ENCODE results near the gene CMIP.
"Not testable (repeated sequence)": the region's sequence is repeated elsewhere in the genome, so short reads cannot be mapped to it uniquely, and the experiment has no call there.

The CMIP gene

DNA sequence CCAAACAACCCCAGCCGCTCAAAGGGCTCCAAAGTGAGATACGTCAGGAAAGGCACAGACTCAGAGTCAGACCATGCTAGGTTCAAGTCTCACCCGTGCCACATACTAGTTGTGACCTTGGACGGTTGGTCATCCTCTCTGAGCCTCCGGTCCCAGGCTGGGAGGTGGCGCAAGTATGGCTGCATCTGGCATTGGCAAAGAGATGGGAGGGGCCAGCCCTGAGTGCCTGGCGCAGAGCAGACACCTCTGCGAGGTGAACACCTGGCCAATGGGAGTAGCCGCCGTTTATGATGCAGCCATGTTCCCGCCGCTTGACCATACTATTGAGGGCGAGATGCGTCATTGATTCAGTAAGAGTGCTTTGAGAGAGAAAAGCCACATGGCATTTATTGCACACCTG, 236.7 kb downstream of the CMIP start:
- no peak for DNase-seq (ENCODE audit: low read depth in 2 of 2)

DNA sequence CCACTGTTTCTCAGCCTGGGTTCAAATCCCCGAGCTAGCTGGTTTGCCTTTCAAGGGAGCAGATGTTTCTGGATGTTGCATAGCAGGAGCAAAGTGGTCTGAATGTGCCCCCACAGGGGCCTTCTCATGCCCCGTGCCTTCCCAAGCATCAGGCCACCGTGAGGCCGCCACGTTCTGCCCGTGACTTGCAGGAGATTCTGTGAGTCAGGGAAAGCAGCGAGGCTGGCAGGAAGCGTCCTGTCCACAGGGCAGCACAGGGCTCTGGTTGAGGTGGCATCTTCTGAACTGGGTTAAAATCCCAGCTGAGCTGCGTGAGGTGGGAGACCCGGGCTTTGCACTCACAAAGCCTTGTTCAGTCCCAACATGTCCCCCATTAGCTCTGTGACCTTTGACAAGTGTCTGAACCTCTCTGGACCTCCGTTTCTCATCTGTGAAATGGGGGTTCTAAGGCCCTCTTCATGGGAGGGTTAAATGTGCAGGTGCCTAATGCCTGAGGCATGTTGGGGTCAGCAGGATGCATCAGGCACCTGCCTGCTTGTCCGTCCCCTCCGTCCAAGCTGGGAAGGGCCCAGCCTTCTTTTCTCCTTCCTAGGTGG, 239.7 kb downstream of the CMIP start:
- DNase-seq (ENCODE audit: low read depth in 2 of 2): no peak

DNA sequence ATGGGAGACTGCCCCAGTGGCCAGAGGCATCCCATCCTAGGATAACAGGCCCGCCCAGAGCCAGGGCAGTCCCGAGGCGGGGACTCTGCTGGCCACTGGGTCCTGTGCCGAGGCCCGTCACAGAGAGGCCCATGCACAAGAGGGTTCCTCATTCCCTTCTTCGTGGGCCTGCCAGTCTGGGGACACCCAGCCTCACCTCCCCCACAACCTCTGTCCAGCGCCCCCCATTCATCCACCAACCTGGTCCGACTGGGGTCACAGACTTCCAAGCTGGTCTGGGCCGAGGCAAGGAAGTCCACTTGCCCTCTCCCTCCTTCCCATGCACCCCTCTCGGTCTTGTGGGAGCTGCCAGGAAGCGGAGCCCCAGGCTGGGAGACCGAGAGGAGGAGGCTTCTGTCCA, 240.3 kb downstream of the CMIP start:
- no peak for DNase-seq (ENCODE audit: low read depth in 2 of 2)

DNA sequence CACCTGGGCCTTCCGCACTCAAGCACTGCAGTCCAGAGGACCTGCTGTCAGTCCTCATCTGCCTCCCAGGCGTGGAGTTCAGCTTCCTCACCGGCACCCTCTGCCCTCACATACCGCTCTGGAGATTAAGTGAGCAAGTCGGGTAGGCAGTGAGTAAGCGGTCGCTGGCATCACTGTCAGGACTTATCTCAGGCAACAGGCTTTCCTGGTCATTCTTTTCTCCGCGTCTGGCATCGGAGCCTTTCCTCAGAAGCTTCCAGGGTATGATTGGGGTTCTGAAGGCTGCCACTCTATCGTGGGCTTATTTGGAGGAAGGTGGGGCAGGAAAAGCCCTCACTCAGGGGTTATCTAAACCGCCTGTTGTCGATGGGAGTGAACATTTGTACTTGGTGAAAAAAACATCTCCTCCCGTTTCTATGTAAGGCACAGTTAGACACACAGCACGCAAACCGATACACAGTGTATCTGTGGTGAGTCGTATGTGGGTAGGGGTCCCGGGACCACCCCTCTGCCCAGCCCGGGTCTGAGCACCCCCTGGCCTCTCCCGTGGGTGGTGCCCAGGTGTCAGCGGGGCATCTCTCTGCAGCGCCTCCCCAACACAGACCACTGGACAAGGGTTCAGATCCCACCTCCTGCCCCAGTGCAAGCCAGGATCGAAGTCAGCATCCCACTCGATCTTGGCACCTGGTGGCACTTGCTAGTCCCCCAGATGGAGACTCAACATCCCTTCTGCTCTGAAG, 242.0 kb downstream of the CMIP start:
- no peak for DNase-seq (ENCODE audit: low read depth in 2 of 2)

- no peak for DNase-seq (ENCODE audit: low read depth in 2 of 2)
Observed at GRCh38 chr16:81687131-81687456, 242.5 kb downstream of the CMIP start.

DNA sequence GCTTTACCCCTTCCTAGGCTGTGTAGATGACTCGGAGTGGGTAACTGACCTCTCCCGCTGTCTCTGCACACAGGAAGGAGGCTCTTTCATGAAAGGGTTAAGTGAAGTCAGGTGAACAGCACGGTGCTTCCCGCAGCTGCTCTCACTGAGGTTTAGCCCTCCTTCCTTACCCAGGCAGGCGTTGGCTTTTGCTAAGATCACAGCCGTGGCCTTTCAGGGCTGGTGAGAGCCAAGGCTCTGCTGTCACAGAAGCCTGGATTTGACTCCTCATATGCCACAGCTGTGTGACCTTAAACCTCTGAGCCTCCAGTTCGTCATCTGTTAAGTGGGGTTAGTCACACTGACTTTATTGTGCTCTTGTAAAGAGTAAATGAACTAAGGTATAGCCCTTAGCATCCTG, 243.6 kb downstream of the CMIP start:
- DNase-seq (ENCODE audit: low read depth in 2 of 2): no peak

DNA sequence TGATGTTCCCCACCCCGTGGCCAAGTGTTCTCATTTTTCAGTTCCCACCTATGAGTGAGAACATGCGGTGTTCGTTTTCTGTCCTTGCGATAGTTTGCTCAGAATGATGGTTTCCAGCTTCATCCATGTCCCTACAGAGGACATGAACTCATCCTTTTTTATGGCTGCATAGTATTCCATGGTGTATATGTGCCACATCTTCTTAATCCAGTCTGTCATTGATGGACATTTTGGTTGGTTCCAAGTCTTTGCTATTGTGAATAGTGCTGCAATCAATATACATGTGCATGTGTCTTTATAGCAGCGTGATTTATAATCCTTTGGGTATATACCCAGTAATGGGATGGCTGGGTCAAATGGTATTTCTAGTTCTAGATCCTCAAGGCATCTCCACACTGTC, 244.2 kb downstream of the CMIP start:
- DNase-seq (ENCODE audit: low read depth in 2 of 2): not testable (repeated sequence)

DNA sequence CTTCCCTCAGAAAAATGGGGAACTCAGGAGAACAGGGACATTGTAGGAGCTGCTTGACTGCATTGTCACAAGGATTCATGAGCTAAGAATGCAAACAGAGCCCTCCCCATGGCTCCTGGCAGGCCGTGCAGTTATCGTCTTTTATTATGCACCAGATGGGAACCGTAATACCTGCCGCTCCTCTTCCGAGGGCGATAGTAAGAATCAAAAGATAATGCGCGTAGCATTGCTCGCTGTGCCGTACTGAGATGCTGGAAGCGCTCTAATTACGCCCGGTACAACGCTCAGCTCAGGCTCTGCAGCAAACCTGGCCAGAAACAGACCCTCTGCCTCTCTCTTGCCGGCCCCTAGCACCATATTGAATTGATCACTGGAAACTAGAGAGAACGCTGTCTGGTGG, 247.4 kb downstream of the CMIP start:
- DNase-seq (ENCODE audit: low read depth in 2 of 2): no peak

GRCh38 chr16:81692571-81692970, 248.0 kb downstream of the CMIP start:
- no peak for DNase-seq (ENCODE audit: low read depth in 2 of 2)

DNA sequence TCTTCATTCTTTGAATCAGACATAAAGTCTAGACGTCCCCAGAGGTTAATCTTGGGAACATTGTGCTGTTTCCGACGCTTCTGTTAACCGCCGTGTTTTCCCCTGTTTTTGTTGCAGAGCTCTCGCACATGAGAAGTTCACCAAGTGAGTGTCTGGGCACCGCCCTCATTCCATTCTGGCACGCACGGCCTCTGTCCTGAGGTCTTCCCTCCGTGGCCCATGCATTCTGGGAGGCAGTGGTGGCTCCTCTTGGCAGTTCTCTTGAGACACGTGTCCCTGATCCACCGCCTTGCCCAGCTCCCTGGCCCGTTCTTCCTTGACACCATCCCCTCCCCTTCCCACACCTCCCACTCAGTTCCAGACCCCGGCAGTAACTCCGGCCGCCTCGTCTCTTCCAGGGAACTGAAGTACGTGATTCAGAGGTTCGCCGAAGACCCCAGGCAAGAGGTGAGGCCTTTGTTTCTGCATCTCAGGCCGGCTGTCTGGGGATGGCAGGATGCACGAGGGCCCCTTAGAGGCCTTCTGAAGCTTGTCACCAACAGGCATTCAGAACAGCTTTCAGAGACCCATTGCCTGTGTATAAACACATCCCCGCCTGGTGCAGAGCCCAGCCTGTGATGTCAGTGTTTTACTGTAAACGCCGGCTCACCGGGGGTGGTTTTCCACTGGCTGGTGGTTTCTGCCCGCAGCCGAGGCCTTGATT, 248.6 kb downstream of the CMIP start:
- no peak for DNase-seq (ENCODE audit: low read depth in 2 of 2)

DNA sequence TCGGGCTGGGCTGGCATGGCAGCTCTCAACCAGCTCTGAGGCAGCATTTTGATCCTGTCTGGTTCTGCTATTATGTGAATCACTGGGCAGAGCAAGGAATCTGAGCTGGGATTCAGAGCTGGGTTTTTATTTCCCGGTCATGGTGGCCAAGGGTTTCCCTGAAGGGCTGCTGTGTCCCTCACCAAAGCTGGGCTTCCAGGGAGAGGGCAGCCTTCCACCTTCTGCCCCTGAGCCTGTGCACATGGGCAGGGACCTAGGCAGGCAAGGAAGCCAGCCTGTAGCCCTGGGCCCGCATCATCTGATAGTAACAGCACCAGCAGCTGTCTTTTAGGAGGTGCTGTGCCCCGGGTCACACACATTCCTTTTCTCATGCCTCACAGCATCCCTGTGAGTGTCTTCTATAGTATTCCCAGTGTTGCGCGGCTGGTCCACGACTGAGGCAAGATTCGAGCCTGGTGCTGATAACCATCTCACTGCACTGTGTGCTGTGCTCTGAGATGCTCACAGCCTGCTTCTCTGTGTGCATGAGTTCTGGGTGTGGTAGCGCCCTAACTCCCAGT, 249.2 kb downstream of the CMIP start:
- no peak for DNase-seq (ENCODE audit: low read depth in 2 of 2)

- DNase-seq (ENCODE audit: low read depth in 2 of 2): no peak
Observed at GRCh38 chr16:81694494-81695280, 250.1 kb downstream of the CMIP start.

GRCh38 chr16:81695321-81696165, 250.9 kb downstream of the CMIP start:
- DNase-seq (ENCODE audit: low read depth in 2 of 2): no peak

DNA sequence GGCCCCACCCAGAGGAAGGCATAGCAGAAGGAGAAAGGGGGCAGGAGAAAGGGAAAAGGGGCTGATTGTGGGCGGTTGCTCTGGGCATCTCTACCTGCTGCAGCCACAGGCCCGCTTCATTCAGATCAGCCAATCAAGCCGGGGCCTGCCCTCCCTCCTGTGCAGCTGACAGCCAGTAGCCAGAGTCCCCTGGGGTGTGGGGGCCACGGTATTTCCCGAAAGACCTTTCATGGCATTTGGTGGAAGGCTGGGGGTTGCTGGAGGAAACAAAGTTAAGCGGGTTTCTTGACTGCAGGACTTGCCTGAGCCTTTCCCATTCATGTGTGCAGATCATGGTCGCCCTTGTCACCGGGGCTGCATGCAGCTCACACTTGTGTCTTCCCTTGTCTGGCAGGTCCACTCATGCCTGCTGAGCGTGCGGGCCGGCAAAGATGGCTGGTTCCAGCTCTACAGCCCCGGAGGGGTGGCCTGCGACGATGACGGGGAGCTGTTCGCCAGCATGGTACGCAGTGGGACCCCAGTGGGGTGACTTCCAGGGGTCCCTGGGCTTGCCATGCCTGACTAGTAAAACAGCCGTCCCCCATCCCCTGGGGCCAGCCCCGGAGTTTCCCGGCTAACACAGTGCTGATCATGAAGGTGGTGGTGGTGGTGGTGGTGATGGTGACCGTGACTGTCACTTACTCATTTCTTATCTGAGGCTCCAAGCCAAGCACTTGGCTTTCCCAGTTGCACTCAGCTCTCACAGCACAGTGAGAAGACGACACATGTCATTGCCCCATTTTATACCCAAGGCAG, 251.8 kb downstream of the CMIP start:
- DNase-seq (ENCODE audit: low read depth in 2 of 2): no peak

GRCh38 chr16:81696961-81697615, 252.5 kb downstream of the CMIP start:
- DNase-seq (ENCODE audit: low read depth in 2 of 2): peak; percentile 13 to 35

DNA sequence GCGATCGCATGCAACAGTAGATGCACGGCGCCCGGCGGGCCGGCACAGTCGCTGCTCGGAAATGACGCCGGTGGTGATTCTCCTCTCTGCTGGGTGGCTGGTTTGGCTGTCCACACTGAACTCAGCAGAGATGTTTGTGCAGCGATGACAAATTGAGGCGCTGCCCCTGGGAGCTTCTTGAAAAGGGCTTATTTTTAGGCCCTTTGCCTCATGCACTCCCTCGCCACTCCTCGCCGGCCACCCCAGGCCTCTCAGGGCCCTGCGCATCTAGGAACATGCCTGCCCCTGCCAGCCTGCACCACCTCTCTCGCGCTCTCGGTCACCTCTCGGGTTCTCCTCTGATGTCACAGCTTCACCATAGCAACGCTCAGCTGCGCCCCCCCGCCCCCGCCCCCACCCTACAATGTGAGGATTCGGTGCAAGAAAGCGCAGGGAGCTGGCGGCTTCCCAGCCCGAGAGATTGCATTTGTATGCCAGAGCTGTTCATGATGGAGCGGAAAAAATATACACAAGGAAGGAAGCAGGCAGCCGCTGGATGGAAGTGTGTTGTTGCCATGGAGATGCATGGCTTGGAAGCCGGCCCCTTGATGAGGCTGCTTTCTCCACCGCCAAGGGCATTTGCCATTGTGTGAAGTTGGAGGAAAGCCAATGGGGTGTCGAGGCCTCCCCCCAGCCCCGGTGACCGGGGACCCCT, 253.2 kb downstream of the CMIP start:
- no peak for DNase-seq (ENCODE audit: low read depth in 2 of 2)

DNA sequence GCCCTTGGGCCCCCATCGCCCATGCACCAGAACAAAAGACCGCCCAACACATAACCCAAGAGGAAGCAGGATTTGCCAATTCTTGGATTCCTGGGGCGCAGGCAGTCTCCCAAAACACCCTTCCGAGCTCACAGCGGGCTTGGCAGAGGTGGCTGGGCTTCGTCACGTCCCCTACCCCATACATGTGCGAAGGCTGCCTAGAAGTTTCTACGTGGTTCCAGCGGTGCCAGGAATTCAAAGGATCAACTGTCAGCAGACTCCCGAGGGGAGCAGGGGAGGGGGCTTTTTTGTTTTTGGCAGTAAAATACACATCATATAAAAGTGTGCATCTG, 253.7 kb downstream of the CMIP start:
- DNase-seq (ENCODE audit: low read depth in 2 of 2): no peak

DNA sequence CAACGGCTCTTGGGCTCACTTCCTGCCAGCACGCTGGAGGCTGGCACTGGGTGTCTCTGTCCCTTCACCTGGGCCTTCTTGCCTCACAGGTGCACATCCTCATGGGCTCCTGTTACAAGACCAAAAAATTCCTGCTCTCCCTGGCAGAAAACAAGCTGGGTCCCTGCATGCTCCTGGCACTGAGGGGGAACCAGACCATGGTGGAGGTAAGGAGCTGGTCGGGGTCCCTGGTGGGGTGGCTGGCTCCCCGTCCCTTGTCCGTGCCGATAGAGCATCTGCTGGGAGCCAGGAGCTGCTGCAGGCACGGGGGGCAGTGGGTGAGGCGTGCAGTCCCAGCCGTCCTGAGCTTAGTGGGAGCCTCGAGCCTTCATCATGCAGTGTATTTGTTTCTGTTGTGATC, 255.0 kb downstream of the CMIP start:
- no peak for DNase-seq (ENCODE audit: low read depth in 2 of 2)

- DNase-seq (ENCODE audit: low read depth in 2 of 2): no peak
Observed at GRCh38 chr16:81700071-81700779, 255.6 kb downstream of the CMIP start.
